ENCODE results near the gene SLC25A22. TPM values are rescaled to one million over a fixed set of nuclear protein-coding genes. Genes with fewer than 3 reads are reported as not detected.
A peak's percentile ranks its signal among the peaks of the same experiment; 100 is the strongest.

The SLC25A22 gene
- total RNA-seq, 1 experiment from 2014 or later = 44.5 TPM

DNA sequence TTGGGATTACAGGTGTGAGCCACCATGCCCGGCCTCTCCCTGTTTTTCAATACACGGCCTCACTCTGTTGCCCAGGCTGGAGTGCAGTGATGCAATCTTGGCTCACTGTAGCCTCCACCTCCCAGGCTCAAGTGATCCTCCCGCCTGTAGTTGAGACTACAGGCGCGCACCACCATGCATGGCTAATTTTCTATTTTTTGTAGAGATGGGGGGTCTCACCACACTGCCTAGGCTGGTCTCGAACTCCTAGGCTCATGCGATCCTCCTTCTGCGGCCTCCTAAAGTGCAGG is 32.3 kb downstream of the SLC25A22 start:
- intact Hi-C loops (cut with micrococcal nuclease; ENCODE audit: unreplicated experiment) = no loop called here
- CTCF ChIA-PET = interaction anchor here (0.7 kb wide), 1 partner anchor 132 kb away, joined by 3 read pairs; no protein-coding TSS in a partner anchor
- Mint-ChIP-seq H3K27me3 (ENCODE audit: unreplicated experiment) (no peaks in the 10 kb centered on the region), H3K9me3 (ENCODE audit: low read depth, unreplicated experiment) (no peaks in the 10 kb centered on the region), H3K36me3 (ENCODE audit: insufficient read depth, unreplicated experiment) (peaks cover 87% of the 10 kb centered on the region), H3K27ac (ENCODE audit: unreplicated experiment) (no peak overlapping the region), H3K4me3 (ENCODE audit: low read depth, unreplicated experiment) (no peak overlapping the region), H3K4me1 (ENCODE audit: low read depth, unreplicated experiment) (peaks cover 22% of the 10 kb centered on the region)
- BruUV-seq (replicated peaks) = no TSS peak
- no peak for DNase-seq
- TF ChIP-seq, protein P1, sequence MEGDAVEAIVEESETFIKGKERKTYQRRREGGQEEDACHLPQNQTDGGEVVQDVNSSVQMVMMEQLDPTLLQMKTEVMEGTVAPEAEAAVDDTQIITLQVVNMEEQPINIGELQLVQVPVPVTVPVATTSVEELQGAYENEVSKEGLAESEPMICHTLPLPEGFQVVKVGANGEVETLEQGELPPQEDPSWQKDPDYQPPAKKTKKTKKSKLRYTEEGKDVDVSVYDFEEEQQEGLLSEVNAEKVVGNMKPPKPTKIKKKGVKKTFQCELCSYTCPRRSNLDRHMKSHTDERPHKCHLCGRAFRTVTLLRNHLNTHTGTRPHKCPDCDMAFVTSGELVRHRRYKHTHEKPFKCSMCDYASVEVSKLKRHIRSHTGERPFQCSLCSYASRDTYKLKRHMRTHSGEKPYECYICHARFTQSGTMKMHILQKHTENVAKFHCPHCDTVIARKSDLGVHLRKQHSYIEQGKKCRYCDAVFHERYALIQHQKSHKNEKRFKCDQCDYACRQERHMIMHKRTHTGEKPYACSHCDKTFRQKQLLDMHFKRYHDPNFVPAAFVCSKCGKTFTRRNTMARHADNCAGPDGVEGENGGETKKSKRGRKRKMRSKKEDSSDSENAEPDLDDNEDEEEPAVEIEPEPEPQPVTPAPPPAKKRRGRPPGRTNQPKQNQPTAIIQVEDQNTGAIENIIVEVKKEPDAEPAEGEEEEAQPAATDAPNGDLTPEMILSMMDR (IDR thresholded peaks at IDR 0.05; ENCODE audit: unreplicated experiment) = no peak

DNA sequence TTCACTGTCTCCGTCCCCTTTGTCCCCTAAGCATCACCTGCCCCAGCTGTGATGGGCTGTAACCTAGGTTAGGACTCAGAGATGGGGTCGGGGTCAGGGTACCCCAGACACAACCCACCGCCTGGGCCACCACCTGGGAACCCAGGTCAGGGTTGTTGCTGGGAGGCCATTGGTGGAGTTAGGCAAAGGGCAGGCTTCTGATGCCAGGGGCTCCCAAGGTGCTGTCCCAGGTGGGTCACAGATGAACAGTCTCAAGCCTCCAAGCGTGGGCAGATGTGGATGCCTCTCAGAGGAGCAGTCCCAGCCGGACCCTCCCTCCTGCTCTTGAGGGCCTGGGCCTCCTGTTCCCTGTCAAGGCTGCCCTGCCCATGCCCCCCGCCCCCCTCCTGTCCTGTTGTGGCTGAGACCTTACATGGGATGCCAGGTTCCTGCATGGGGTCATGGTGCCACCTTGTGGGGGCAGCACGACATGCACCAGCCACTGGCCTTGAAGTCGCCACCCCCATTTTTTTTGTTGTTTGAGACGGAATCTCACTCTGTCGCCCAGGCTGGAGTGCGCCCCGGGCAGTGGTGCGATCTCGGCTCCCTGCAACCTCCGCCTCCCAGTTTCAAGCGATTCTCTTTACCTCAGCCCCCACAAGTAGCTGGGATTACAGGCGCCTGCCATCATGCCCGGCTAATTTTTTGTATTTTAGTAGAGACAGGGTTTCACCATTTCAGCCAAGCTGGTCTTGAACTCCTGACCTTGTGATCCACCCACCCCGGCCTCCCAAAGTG is 32.9 kb downstream of the SLC25A22 start:
- H3K27ac Mint-ChIP-seq (ENCODE audit: unreplicated experiment) = peak overlapping the region; percentile 39
- peaks cover 89% of the 10 kb centered on the region for H3K36me3 Mint-ChIP-seq (ENCODE audit: insufficient read depth, unreplicated experiment)
- DNase-seq = peak; percentile 74
- TF ChIP-seq, protein P1 (IDR thresholded peaks at IDR 0.05; ENCODE audit: unreplicated experiment) = peak; percentile 84
- no peaks in the 10 kb centered on the region for H3K9me3 Mint-ChIP-seq (ENCODE audit: low read depth, unreplicated experiment)
- BruUV-seq (replicated peaks) = no TSS peak
- H3K4me3 Mint-ChIP-seq (ENCODE audit: low read depth, unreplicated experiment) = no peak overlapping the region
- CTCF ChIA-PET = interaction anchor here (0.6 to 0.7 kb wide), 2 partner anchors 133 to 210 kb away, joined by 3 read pairs; no protein-coding TSS in a partner anchor
- H3K27me3 Mint-ChIP-seq (ENCODE audit: unreplicated experiment) = no peaks in the 10 kb centered on the region
- intact Hi-C loops (cut with micrococcal nuclease; ENCODE audit: unreplicated experiment) = no loop called here
- peaks cover 22% of the 10 kb centered on the region for H3K4me1 Mint-ChIP-seq (ENCODE audit: low read depth, unreplicated experiment)

DNA sequence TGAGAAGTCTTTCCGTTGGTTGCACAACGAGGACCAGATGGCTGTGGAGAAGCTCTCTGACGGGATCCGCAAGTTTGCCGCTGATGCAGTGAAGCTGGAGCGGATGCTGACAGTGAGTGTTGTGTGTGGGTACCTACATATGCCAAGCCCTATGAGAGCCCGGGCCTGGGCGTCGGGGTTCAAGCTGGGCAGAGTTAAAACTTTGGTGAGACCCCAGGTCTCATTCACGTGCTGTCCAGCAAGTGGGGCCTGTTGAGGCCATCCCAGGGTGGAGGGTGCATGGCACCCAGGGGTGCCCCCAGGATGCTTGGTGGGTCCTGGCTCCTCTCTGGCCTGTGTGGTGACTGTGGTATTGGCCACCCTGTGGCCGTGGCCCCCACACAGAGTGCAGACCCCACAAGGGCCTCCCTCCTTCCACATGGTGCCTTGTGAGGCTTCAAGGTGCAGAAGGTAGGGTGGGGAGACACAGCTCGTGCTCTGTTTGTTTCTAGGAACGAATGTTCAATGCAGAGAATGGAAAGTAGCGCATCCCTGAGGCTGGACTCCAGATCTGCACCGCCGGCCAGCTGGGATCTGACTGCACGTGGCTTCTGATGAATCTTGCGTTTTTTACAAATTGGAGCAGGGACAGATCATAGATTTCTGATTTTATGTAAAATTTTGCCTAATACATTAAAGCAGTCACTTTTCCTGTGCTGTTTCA is 33.6 kb downstream of the SLC25A22 start:
- intact Hi-C loops (cut with micrococcal nuclease; ENCODE audit: unreplicated experiment) = no loop called here
- Mint-ChIP-seq H3K36me3 (ENCODE audit: insufficient read depth, unreplicated experiment) (peaks cover 92% of the 10 kb centered on the region), H3K4me1 (ENCODE audit: low read depth, unreplicated experiment) (peaks cover 22% of the 10 kb centered on the region), H3K27me3 (ENCODE audit: unreplicated experiment) (no peaks in the 10 kb centered on the region), H3K9me3 (ENCODE audit: low read depth, unreplicated experiment) (no peaks in the 10 kb centered on the region), H3K27ac (ENCODE audit: unreplicated experiment) (peak overlapping the region; percentile 39), H3K4me3 (ENCODE audit: low read depth, unreplicated experiment) (no peak overlapping the region)
- CTCF ChIA-PET = interaction anchor here (1.1 kb wide), 1 partner anchor 68 kb away, joined by 3 read pairs; no protein-coding TSS in a partner anchor
- TF ChIP-seq, protein P1 (IDR thresholded peaks at IDR 0.05; ENCODE audit: unreplicated experiment) = no peak
- no TSS peak for BruUV-seq (replicated peaks)
- DNase-seq = no peak

DNA sequence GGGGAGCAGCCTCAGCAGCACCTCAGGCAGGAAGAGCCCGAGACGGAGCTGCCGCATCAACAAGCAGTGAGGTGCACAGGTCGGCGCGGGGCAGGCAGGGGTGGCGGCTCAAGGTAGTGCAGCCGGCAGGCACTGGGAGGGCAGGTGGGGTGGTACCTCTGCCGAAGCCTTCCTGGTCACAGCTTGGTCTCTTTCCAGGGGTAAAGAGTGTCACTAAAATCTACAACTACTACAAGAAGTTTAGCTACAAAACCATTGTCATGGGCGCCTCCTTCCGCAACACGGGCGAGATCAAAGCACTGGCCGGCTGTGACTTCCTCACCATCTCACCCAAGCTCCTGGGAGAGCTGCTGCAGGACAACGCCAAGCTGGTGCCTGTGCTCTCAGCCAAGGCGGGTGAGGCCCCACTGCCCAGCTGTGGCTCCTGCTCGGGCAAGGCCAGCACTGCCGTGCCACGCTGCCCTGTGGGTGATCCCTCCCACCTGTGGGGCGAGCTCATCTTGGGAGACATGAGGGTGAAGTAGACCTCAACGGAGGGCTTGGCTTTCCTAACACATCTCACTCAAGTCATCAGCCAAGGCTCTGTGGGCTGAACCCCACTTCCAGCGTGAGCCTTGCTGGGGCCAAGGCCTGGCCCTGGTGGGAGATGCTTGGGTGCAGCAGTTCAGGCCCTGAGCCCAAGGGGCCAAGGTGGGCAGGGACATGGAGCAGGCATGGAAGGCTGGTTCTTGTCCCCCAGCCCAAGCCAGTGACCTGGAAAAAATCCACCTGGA is 34.3 kb downstream of the SLC25A22 start:
- intact Hi-C loops (cut with micrococcal nuclease; ENCODE audit: unreplicated experiment) = no loop called here
- H3K9me3 Mint-ChIP-seq (ENCODE audit: low read depth, unreplicated experiment) = no peaks in the 10 kb centered on the region
- CTCF ChIA-PET = interaction anchor here (0.5 to 1.9 kb wide), 5 partner anchors 10 to 219 kb away, joined by 3 to 14 read pairs (median 3); partner anchors contain the start of gene TALDO1
- H3K27ac Mint-ChIP-seq (ENCODE audit: unreplicated experiment) = peak overlapping the region; percentile 80
- DNase-seq = no peak
- no peaks in the 10 kb centered on the region for H3K27me3 Mint-ChIP-seq (ENCODE audit: unreplicated experiment)
- peaks cover 96% of the 10 kb centered on the region for H3K36me3 Mint-ChIP-seq (ENCODE audit: insufficient read depth, unreplicated experiment)
- peak overlapping the region; percentile 52 for H3K4me3 Mint-ChIP-seq (ENCODE audit: low read depth, unreplicated experiment)
- TF ChIP-seq, protein P1 (IDR thresholded peaks at IDR 0.05; ENCODE audit: unreplicated experiment) = no peak
- H3K4me1 Mint-ChIP-seq (ENCODE audit: low read depth, unreplicated experiment) = peaks cover 22% of the 10 kb centered on the region
- TSS peak; percentile 27 for BruUV-seq (replicated peaks)

Data from Calu3 (cell line).